NCI-H2029 treated with DMSO at 0.1 percent for 48 hours (cell line): ENCODE measurements around the gene POLR2H.
A peak's percentile ranks its signal among the peaks of the same experiment; 100 is the strongest.
"Not testable (repeated sequence)": the region's sequence is repeated elsewhere in the genome, so short reads cannot be mapped to it uniquely, and the experiment has no call there.

Experiments used
- DNase-seq: peaks from one replicate; lab custom pipeline; 2025; lab: John Stamatoyannopoulos, UW

Gene POLR2H

GRCh38 chr3:184335661-184336546 is 25.6 kb upstream of the POLR2H start:
- DNase-seq: peak; percentile 26

DNA sequence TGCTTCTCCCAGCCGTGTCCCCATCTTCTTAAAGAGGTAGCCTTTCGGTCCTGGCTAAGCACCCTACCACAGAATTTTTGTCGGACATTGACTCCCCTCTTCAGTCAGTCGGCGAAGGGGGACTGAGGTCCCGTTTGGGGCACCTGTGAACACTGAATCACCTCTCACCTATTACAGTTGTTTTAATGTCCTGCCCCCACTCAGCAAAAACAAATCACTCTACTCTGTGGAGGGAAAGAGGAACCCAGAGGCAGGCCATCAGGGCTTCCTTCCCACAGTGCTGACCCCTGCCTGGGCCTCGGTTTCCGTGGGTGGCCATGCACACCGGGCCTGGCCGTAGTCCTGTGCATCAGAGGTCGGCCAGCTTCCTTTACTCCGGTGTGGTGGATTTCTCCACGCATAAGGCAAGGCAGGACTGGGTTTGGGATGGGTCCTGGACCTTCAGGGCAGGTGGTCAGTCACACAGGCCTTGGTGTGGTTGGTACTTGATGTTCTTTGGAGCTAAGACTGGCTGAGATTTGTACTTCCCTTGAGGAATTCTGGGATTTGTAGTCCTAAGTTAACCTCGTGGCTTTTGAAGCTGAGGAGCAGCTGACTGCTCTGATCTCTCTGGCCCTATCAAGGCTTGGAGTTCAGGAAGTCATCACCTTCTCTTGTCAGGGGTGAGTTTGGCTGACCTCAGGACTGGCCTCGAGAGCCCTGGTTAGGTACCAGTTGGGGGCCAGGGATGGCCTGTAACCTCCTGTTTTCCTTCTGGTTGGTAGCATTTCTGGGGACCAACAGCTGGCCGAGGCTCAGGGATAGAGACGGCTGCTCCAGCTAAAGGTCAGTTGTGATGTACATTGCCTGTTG is 24.7 kb upstream of the POLR2H start:
- no peak for DNase-seq

DNA sequence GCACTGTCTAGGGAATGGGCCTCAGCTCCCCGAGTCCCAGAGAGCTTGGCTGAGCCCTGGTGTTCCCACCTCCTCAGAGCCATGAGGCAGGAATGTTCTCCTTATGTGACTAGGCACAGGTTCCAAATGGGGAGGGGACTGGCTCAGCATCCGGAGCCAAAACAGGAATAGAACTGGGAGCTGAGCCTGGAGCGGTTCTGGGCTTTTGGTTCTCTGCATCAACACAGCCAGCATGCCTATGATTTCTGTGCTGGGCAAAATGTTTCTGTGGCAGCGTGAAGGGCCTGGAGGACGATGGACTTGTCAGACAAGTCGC is 24.2 kb upstream of the POLR2H start, which contains the start of gene FAM131A:
FAM131A (plus strand) TSS at position 202 of the 316 bp plus-strand sequence; CDS start at position 233, 31 bp downstream.
- no peak for DNase-seq

DNA sequence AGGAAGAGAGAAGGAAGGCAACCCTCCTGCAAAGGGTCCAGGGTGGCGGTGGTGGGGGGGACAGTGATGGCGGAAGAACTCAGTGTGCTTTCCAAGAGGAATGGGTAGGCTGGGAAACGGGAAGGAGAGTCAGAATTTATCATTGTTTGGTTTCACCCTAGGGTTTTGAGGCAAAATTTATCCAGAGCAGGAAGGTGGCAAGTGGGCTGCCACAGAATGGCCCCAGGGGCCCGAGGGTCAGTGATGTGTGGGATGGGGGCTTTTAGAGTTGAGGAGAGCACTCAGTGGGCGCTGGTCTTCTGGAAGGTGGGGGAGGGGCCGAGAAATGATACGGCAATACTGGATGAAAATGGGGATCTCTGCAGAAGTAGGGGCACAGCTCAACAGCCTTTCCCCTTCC is 23.5 kb upstream of the POLR2H start:
- no peak for DNase-seq

DNA sequence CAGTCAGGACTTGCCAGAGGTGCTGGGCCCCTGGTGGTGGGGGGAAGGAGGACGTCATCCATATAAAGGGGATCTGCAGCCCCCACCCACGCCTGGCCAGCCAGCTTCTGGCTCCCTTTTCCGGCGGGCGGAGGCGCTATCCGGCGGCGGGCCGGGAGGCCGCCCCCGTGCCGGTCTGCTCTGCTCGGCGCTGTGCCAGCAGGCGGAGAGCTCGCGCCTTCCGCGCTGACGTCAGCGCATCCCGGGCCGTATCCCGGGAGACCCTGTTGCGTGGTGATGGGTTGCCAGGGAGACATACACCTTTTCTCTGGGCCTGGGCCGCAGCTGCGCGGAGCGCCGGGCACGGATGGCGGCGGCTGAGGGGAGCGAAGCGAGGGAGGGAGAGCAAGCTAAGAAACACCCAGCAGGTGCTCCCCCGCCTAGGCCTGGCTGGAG is 23.0 kb upstream of the POLR2H start:
- peak; percentile 71 for DNase-seq

DNA sequence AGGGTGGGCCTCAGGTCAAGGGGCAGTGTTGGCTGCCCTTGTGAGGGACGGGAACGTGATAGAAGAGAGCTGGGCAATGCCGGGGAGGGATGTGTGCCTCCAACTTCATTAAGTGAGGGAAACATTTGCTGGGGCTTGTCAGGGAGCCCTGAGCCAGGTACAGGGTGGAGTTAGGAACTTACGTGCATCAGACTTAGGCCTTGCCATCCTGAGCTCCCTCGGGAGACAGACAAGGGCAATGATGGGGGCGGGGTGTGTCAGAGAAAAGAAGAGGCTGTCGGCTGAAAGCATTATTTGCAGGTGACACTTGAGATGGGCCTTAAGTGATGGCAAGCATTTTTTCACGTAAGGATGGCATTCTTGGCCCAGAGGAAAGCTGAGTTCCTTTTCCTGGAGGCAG is 22.5 kb upstream of the POLR2H start:
- no peak for DNase-seq

DNA sequence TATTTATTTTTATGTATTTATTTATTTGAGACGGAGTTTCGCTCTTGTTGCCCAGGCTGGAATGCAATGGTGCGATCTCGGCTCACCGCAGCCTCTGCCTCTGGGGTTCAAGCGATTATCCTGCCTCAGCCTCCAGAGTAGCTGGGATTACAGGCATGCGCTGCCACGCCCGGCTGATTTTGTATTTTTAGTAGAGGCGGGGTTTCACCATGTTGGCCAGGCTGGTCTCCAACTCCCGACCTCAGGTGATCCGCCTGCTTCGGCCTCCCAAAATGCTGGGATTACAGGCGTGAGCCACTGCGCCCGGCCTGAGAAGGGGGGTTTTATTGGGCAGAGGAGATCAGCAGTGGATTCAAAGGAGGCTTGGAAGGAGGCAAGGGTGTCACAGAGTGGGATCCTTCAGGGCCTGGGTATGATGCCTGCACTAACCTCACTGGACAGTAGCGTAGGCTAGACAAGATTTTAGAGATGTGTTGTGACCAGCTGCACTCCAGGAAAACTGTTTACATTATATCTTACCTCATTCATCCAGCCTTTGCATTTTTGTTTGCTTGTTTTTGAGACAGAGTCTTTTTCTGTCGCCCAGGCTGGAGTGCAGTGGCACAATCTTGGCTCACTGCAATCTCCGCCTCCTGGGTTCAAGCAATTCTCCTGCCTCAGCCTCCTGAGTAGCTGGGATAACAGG is 21.9 kb upstream of the POLR2H start:
- not testable (repeated sequence) for DNase-seq

GRCh38 chr3:184341925-184342324 is 19.6 kb upstream of the POLR2H start:
- peak; percentile 86 for DNase-seq

- DNase-seq: no peak
Measured at GRCh38 chr3:184343200-184343876, 18.2 kb upstream of the POLR2H start.

GRCh38 chr3:184344579-184345316 is 16.8 kb upstream of the POLR2H start:
- no peak for DNase-seq

DNA sequence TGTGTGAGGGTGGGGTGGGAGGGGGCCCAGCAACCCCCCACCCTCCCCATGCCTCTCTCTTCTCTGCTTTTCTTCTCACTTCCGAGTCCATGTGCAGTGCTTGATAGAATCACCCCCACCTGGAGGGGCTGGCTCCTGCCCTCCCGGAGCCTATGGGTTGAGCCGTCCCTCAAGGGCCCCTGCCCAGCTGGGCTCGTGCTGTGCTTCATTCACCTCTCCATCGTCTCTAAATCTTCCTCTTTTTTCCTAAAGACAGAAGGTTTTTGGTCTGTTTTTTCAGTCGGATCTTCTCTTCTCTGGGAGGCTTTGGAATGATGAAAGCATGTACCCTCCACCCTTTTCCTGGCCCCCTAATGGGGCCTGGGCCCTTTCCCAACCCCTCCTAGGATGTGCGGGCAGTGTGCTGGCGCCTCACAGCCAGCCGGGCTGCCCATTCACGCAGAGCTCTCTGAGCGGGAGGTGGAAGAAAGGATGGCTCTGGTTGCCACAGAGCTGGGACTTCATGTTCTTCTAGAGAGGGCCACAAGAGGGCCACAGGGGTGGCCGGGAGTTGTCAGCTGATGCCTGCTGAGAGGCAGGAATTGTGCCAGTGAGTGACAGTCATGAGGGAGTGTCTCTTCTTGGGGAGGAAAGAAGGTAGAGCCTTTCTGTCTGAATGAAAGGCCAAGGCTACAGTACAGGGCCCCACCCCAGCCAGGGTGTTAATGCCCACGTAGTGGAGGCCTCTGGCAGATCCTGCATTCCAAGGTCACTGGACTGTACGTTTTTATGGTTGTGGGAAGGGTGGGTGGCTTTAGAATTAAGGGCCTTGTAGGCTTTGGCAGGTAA is 16.0 kb upstream of the POLR2H start:
- peak; percentile 67 for DNase-seq

GRCh38 chr3:184346480-184347190 is 14.9 kb upstream of the POLR2H start:
- DNase-seq: no peak

DNA sequence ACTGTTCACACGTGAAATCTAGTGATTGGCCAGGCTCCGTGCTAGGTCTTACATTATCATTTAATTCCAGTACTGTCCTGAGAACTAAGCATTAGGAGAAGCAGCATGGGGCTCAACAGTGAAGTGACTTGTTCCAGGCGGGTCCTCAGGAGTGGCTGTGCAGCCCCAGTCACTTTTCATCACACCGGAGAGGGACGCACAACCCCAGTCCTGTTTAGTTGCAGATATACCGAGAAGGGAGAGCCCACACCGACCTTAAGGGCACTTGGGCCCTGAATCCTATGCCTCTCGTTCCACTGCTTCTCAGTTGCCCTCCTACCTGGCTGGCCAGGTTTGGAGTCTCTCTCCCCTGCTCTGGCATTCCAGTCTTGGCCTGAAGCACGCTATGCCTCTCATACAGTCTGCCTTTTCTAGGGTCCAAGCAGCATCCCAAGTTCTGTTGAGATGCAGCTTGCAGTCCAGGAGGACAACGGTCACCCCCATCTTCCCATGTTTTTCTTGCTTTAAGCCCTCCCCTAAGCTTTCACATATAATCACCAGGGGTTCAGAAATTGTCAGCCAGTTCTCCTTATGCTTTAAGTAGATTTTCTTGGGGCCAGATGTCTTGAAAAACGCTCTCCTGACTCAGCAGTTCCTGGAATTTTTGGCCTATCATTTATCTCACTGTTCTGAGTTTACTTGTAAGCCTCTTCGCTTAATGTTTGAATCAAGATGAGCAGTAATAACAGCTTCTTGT is 14.0 kb upstream of the POLR2H start:
- no peak for DNase-seq

GRCh38 chr3:184348057-184348382 is 13.5 kb upstream of the POLR2H start:
- DNase-seq: no peak

- DNase-seq: no peak
Measured at GRCh38 chr3:184349563-184350470, 11.7 kb upstream of the POLR2H start.

DNA sequence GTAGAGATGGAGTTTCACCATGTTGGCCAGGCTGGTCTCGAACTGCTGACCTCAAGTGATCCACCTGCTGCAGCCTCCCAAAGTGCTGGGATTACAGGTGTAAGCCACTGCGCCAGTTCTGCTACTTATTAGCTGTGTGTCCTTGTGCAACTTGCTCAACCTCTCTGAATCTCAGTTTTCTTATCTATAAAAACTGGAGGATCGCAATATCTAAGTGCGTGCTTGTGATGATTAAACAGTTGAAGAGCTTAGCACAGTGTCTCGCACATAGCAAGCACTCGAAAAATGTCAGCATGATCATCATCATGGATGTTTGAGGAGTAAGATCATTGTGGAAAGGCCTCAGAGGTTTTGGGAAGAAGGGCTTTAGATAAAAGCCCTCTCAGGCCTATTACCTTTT is 10.9 kb upstream of the POLR2H start:
- no peak for DNase-seq

DNA sequence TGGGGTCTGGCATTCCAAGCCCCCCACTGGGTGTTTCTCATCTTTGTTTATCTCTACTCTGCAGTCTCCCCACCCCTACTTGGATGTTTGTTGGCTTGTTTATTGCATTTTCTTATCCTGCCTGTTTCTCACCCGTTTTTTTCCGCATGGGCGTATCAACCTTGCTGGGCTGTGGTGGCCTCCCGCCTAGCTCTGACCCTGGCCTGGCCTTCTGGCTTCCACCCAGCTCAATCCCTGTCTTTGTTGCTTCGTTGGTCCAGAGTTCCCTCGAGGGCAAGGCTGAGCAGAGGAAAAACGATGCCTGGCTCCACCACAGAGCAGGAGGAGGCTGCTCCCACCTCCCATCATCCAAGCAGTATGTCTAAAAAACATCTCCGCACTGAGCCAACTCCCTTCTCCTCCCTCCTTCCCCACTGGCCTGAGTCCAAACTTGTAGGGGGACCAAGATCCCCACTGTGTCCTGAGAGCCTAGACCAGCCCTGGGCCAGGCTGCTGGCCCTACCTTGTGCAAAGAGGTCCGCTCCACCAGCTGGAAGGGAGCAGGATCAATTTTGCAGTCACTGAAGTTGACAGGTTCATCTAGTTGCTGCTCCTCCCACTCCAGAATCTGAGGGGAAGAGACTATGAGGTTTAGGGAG is 9.9 kb upstream of the POLR2H start:
- no peak for DNase-seq
